K562 (cell line): ENCODE results near the gene SLC39A9. TPM values are rescaled to one million over a fixed set of nuclear protein-coding genes. Genes with fewer than 3 reads are reported as not detected.

ENCODE experiments used
- ESRRA ChIP-seq: fragments of 450-650 bp; IDR thresholded peaks from 2 replicates; pipeline ENCODE4 v1.6.1; 2014; ENCODE audit warnings: low read depth, mild to moderate bottlenecking, moderate library complexity, borderline replicate concordance
- FIP1L1 ChIP-seq: fragments of 200-400 bp; formaldehyde crosslinking; IDR thresholded peaks from 2 replicates; pipeline ENCODE4 v1.6.1; 2018; ENCODE audit warnings: mild to moderate bottlenecking, low read depth, low read length; ENCODE audit not compliant: poor library complexity, severe bottlenecking
- NFYB ChIP-seq: IDR thresholded peaks from 2 replicates; pipeline ENCODE4 v1.6.1; 2011; ENCODE audit warnings: mild to moderate bottlenecking, moderate library complexity; ENCODE audit not compliant: insufficient read length; ENCODE audit errors: extremely low read depth
- NR2C2 ChIP-seq, 2 experiments: fragments of 200-800 bp in 1 of 2; sonication (Bioruptor generic) in 1 of 2; sonication (generic) in 1 of 2; formaldehyde crosslinking in 1 of 2; IDR thresholded peaks; 2 replicates each; pipeline versions ENCODE4 v1.6.1 to v1.8.0; 2016 to 2022; ENCODE audit warnings: mild to moderate bottlenecking in 1 of 2, missing compliant biosample characterization in 1 of 2, missing genetic modification characterization in 1 of 2, missing genetic modification reagents in 1 of 2
- POLR2A ChIP-seq: fragments of 450-650 bp; conservative IDR thresholded peaks from 2 replicates; pipeline ENCODE4 v1.6.1; 2016
- RFX7 ChIP-seq: fragments of 250-450 bp; sonication (Bioruptor Pico); IDR thresholded peaks from 2 replicates; pipeline ENCODE4 v1.5.1; 2021; ENCODE audit warnings: mild to moderate bottlenecking
- SFPQ ChIP-seq: fragments of 200-400 bp; formaldehyde crosslinking; IDR thresholded peaks from 2 replicates; pipeline ENCODE4 v1.6.1; 2017; ENCODE audit warnings: mild to moderate bottlenecking, low read depth, low read length, moderate library complexity
- SIRT6 ChIP-seq: IDR thresholded peaks from one replicate; pipeline ENCODE4 v1.6.1; 2012; ENCODE audit warnings: low read depth, mild to moderate bottlenecking, control low read depth, inconsistent platforms, low read length, moderate library complexity
- STAT5A ChIP-seq: IDR thresholded peaks from 2 replicates; pipeline ENCODE4 v1.6.1; 2012; ENCODE audit warnings: low read length, inconsistent platforms, borderline replicate concordance
- ZNF263 ChIP-seq: sonication (generic); formaldehyde crosslinking; IDR thresholded peaks from 2 replicates; pipeline ENCODE4 v1.8.0; 2022; ENCODE audit warnings: mild to moderate bottlenecking, missing genetic modification reagents, borderline replicate concordance
- ZNF282 ChIP-seq: sonication (generic); formaldehyde crosslinking; IDR thresholded peaks from 2 replicates; pipeline ENCODE4 v1.8.1; 2023; ENCODE audit warnings: missing genetic modification reagents
- ZNF586 ChIP-seq: fragments of 450-650 bp; formaldehyde crosslinking; conservative IDR thresholded peaks from 2 replicates; pipeline ENCODE4 v1.4.0; 2020; ENCODE audit warnings: mild to moderate bottlenecking, moderate library complexity
- ZNF639 ChIP-seq, 2 experiments: fragments of 200-800 bp in 1 of 2; sonication (Bioruptor generic) in 1 of 2; sonication (generic) in 1 of 2; formaldehyde crosslinking in 1 of 2; IDR thresholded peaks in 1 of 2; conservative IDR thresholded peaks in 1 of 2; 2 replicates each; pipeline versions ENCODE4 v1.5.0 to v1.6.1; 2016 to 2020; ENCODE audit warnings: missing compliant biosample characterization in 1 of 2, missing genetic modification characterization in 1 of 2, missing genetic modification reagents in 1 of 2
- polyA plus RNA-seq, 8 experiments: library from polyadenylated mRNA; depleted of rRNA in 4 of 8; stranded (reverse) in 5 of 8; unstranded in 3 of 8; fragments of >200 nt; fragmentation: Nextera tagmentation in 2 of 8; fragmentation: Illumina TruSeq in 1 of 8; extraction: Ambion mirVana in 2 of 8; extraction: Trizol in 1 of 8; gene quantifications; 2 replicates each; pipeline versions ENCODE4 v1.2.1 to v1.2.3, GENCODE V29; 2011 to 2014; ENCODE audit warnings: inconsistent platforms in 1 of 8, missing spikeins in 1 of 8
- total RNA-seq, 7 experiments: library from RNA; depleted of rRNA in 6 of 7; stranded (reverse); fragments of >200 nt in 6 of 7; fragmentation: Illumina TruSeq in 2 of 7; extraction: Trizol in 2 of 7; gene quantifications; 2 replicates each; pipeline versions ENCODE4 v1.2.1 to v1.2.3, GENCODE V29; 2011 to 2021; ENCODE audit warnings: low replicate concordance in 1 of 7
- TF ChIP-seq, protein P1 (sequence below), 2 experiments: fragments of 450-650 bp in 1 of 2; IDR thresholded peaks; 2 replicates each; pipeline ENCODE4 v1.6.1; 2011 to 2017; ENCODE audit warnings: low read depth in 2 of 2, antibody characterized with exemption in 1 of 2, borderline replicate concordance in 1 of 2, low read length in 1 of 2, mild to moderate bottlenecking in 1 of 2, mixed read lengths in 1 of 2; ENCODE audit not compliant: control insufficient read depth in 1 of 2
- TF ChIP-seq, protein P2 (sequence below): fragments of 250-450 bp; sonication (Bioruptor Pico); IDR thresholded peaks from 2 replicates; pipeline ENCODE4 v1.5.0; 2020; ENCODE audit warnings: mild to moderate bottlenecking

Gene SLC39A9
- total and polyA plus RNA-seq, 9 of the 15 experiments (the other 6 are each of a cell fraction or from before 2014, with no cell fraction given), result 18.4 to 66.0 (median 32.5) TPM

DNA sequence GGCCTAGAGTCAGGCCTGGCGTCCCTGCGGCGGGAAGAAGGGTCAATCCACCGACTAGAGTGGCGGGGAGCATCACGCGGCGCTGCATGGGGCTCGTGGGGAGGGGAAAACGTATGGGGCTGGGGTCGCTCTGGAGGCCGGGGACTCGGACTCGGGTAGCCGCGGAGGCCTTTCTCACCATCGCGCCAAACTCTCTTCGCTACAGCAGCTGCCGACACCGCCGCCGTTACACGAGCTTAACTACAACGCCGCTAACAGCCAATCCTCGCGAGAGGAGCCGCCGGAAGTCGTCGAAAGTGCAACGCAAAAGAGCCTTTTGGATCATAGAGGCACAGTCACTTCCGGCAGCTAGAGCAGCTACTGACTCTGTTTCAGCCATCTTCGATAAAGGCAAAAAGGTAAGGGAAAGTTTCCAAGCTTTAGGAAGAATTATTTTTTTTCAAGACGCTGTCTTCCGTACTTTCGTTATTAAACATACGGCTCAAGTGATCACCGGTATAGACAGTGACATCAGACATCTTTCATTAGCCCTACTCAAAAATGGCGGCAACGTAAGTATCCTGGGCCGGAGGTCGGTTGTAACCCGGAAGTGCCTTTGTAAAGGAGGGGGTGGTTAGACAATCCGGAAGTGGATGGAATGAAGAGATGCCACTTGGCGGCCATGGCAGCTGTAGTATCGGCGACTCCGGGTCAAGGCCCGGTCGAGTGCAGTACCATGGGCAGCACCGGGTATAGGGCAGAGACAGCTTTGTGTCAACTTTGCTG lies at the start of gene SLC39A9, which contains the start of gene ERH (continued):
- peak; percentile 96 for TF ChIP-seq NR2C2 (CRISPR knock-in tag; IDR thresholded peaks at IDR 0.05)
- TF ChIP-seq NR2C2 (tag; IDR thresholded peaks at IDR 0.05), result peak; percentile 100
- TF ChIP-seq, protein P1, sequence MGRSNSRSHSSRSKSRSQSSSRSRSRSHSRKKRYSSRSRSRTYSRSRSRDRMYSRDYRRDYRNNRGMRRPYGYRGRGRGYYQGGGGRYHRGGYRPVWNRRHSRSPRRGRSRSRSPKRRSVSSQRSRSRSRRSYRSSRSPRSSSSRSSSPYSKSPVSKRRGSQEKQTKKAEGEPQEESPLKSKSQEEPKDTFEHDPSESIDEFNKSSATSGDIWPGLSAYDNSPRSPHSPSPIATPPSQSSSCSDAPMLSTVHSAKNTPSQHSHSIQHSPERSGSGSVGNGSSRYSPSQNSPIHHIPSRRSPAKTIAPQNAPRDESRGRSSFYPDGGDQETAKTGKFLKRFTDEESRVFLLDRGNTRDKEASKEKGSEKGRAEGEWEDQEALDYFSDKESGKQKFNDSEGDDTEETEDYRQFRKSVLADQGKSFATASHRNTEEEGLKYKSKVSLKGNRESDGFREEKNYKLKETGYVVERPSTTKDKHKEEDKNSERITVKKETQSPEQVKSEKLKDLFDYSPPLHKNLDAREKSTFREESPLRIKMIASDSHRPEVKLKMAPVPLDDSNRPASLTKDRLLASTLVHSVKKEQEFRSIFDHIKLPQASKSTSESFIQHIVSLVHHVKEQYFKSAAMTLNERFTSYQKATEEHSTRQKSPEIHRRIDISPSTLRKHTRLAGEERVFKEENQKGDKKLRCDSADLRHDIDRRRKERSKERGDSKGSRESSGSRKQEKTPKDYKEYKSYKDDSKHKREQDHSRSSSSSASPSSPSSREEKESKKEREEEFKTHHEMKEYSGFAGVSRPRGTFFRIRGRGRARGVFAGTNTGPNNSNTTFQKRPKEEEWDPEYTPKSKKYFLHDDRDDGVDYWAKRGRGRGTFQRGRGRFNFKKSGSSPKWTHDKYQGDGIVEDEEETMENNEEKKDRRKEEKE (IDR thresholded peaks at IDR 0.05; ENCODE audit: borderline replicate concordance in 1 of 2, control insufficient read depth in 1 of 2, low read depth in 2 of 2, low read length in 1 of 2), result no peak
- TF ChIP-seq ZNF586, result no peak
- no peak for TF ChIP-seq RFX7 (CRISPR knock-in tag)
- peak; percentile 42; the same call in 1 of the 2 replicates for TF ChIP-seq ESRRA
- TF ChIP-seq ZNF263 (CRISPR knock-in tag), result no peak
- no peak for TF ChIP-seq ZNF282 (CRISPR knock-in tag)
- no peak for TF ChIP-seq SIRT6
- no peak for TF ChIP-seq STAT5A
- TF ChIP-seq POLR2A, result peak; percentile 85
- TF ChIP-seq ZNF639 (CRISPR knock-in tag; conservative IDR thresholded peaks at IDR 0.05 in 1 of 2, IDR thresholded peaks at IDR 0.05 in 1 of 2), result peak in 1 of 2 experiments; percentile 82; a peak in 2 of 4 replicates
- peak; percentile 51 for TF ChIP-seq FIP1L1
- no peak for TF ChIP-seq SFPQ
- TF ChIP-seq, protein P2, sequence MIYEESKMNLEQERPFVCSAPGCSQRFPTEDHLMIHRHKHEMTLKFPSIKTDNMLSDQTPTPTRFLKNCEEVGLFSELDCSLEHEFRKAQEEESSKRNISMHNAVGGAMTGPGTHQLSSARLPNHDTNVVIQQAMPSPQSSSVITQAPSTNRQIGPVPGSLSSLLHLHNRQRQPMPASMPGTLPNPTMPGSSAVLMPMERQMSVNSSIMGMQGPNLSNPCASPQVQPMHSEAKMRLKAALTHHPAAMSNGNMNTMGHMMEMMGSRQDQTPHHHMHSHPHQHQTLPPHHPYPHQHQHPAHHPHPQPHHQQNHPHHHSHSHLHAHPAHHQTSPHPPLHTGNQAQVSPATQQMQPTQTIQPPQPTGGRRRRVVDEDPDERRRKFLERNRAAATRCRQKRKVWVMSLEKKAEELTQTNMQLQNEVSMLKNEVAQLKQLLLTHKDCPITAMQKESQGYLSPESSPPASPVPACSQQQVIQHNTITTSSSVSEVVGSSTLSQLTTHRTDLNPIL (CRISPR knock-in tag), result no peak
- TF ChIP-seq NFYB, result no peak
